ENCODE measurements around the gene SARS1. TPM values are rescaled to one million over a fixed set of nuclear protein-coding genes. Genes with fewer than 3 reads are reported as not detected.

Gene SARS1
- total and polyA plus RNA-seq, 2 donors (not counting 1 experiment from before 2014, with no cell fraction given), result 237 to 437 TPM

- no peak overlapping the region for H2AFZ ChIP-seq (ENCODE audit: low read length)
Observed at GRCh38 chr1:109199710-109200109, 14.0 kb upstream of the SARS1 start.

GRCh38 chr1:109201123-109201703 lies 12.5 kb upstream of the SARS1 start:
- H3K36me3 ChIP-seq (ENCODE audit: control insufficient read depth, insufficient read depth, low read length), result no peaks in the 10 kb centered on the region
- no peak overlapping the region for H2AFZ ChIP-seq (ENCODE audit: low read length)
- H3K4me2 ChIP-seq (ENCODE audit: extremely low read depth, insufficient read depth, low read length), result peak overlapping the region; percentile 29
- no peaks in the 10 kb centered on the region for H3K9me3 ChIP-seq (ENCODE audit: control insufficient read depth, insufficient read depth, low read depth, low read length)
- H3K4me1 ChIP-seq (ENCODE audit: control insufficient read depth, extremely low read depth, insufficient read depth, low read length), result peaks cover 19% of the 10 kb centered on the region
- H3K27me3 ChIP-seq (ENCODE audit: control insufficient read depth, insufficient read depth, low read length), result no peaks in the 10 kb centered on the region
- H3K27ac ChIP-seq (ENCODE audit: insufficient read depth, low read length), result no peak overlapping the region
- peak; percentile 75 to 94 for DNase-seq (ENCODE audit: low read depth in 2 of 2)
- H3K4me3 ChIP-seq (replicated peaks in 1 of 4; ENCODE audit: control extremely low read depth in 1 of 4, insufficient read depth in 1 of 4, low read depth in 3 of 4, low read length in 4 of 4), result no peak overlapping the region
- no peaks in the 10 kb centered on the region for H4K20me1 ChIP-seq (ENCODE audit: control insufficient read depth, extremely low read depth, insufficient read depth, low read length)
- H3K9ac ChIP-seq (ENCODE audit: insufficient read depth, low read length), result no peak overlapping the region
- no peaks in the 10 kb centered on the region for H3K79me2 ChIP-seq (ENCODE audit: control insufficient read depth, insufficient read depth, low read length)
- TF ChIP-seq CTCF (conservative IDR thresholded peaks at IDR 0.05 in 1 of 2, IDR thresholded peaks at IDR 0.05 in 1 of 2; ENCODE audit: low read depth in 1 of 2, low read length in 2 of 2) (peak; percentile 72 to 76), EZH2 (IDR thresholded peaks at IDR 0.05; ENCODE audit: low read length, missing control alignments) (no peak)

More at GRCh38 chr1:109199710-109200109, 14.0 kb upstream of the SARS1 start:
- H3K27ac ChIP-seq (ENCODE audit: insufficient read depth, low read length), result no peak overlapping the region
- no peaks in the 10 kb centered on the region for H3K79me2 ChIP-seq (ENCODE audit: control insufficient read depth, insufficient read depth, low read length)
- H3K36me3 ChIP-seq (ENCODE audit: control insufficient read depth, insufficient read depth, low read length), result no peaks in the 10 kb centered on the region
- TF ChIP-seq CTCF (conservative IDR thresholded peaks at IDR 0.05 in 1 of 2, IDR thresholded peaks at IDR 0.05 in 1 of 2; ENCODE audit: low read depth in 1 of 2, low read length in 2 of 2) (no peak), EZH2 (IDR thresholded peaks at IDR 0.05; ENCODE audit: low read length, missing control alignments) (no peak)
- no peak overlapping the region for H3K9ac ChIP-seq (ENCODE audit: insufficient read depth, low read length)
- no peaks in the 10 kb centered on the region for H3K9me3 ChIP-seq (ENCODE audit: control insufficient read depth, insufficient read depth, low read depth, low read length)
- H3K4me1 ChIP-seq (ENCODE audit: control insufficient read depth, extremely low read depth, insufficient read depth, low read length), result peaks cover 19% of the 10 kb centered on the region
- no peaks in the 10 kb centered on the region for H4K20me1 ChIP-seq (ENCODE audit: control insufficient read depth, extremely low read depth, insufficient read depth, low read length)
- DNase-seq (ENCODE audit: low read depth in 2 of 2), result no peak
- H3K27me3 ChIP-seq (ENCODE audit: control insufficient read depth, insufficient read depth, low read length), result no peaks in the 10 kb centered on the region
- H3K4me3 ChIP-seq (replicated peaks in 1 of 4; ENCODE audit: control extremely low read depth in 1 of 4, insufficient read depth in 1 of 4, low read depth in 3 of 4, low read length in 4 of 4), result no peak overlapping the region
- H3K4me2 ChIP-seq (ENCODE audit: extremely low read depth, insufficient read depth, low read length), result no peak overlapping the region

GRCh38 chr1:109204484-109204883 lies 9.2 kb upstream of the SARS1 start:
- Histone ChIP-seq H2AFZ (ENCODE audit: low read length) (no peak overlapping the region), H3K27me3 (ENCODE audit: control insufficient read depth, insufficient read depth, low read length) (no peaks in the 10 kb centered on the region), H4K20me1 (ENCODE audit: control insufficient read depth, extremely low read depth, insufficient read depth, low read length) (no peaks in the 10 kb centered on the region), H3K4me1 (ENCODE audit: control insufficient read depth, extremely low read depth, insufficient read depth, low read length) (peaks cover 6% of the 10 kb centered on the region), H3K36me3 (ENCODE audit: control insufficient read depth, insufficient read depth, low read length) (no peaks in the 10 kb centered on the region), H3K4me3 (replicated peaks in 1 of 4; ENCODE audit: control extremely low read depth in 1 of 4, insufficient read depth in 1 of 4, low read depth in 3 of 4, low read length in 4 of 4) (no peak overlapping the region), H3K4me2 (ENCODE audit: extremely low read depth, insufficient read depth, low read length) (no peak overlapping the region), H3K27ac (ENCODE audit: insufficient read depth, low read length) (no peak overlapping the region), H3K79me2 (ENCODE audit: control insufficient read depth, insufficient read depth, low read length) (no peaks in the 10 kb centered on the region), H3K9me3 (ENCODE audit: control insufficient read depth, insufficient read depth, low read depth, low read length) (no peaks in the 10 kb centered on the region), H3K9ac (ENCODE audit: insufficient read depth, low read length) (no peak overlapping the region)
- no peak for DNase-seq (ENCODE audit: low read depth in 2 of 2)
- TF ChIP-seq EZH2 (IDR thresholded peaks at IDR 0.05; ENCODE audit: low read length, missing control alignments) (no peak), CTCF (conservative IDR thresholded peaks at IDR 0.05 in 1 of 2, IDR thresholded peaks at IDR 0.05 in 1 of 2; ENCODE audit: low read depth in 1 of 2, low read length in 2 of 2) (no peak)
